IMR-90 (cell line): ENCODE measurements around the gene NOL4L. TPM values are rescaled to one million over a fixed set of nuclear protein-coding genes. Genes with fewer than 3 reads are reported as not detected.
A peak's percentile ranks its signal among the peaks of the same experiment; 100 is the strongest.

Experiments
- ATAC-seq: fragments of 200-7000 bp; cut with Tn5 transposase; 2 replicates; pipeline ENCODE4 v1.9.1; 2020; ENCODE audit warnings: low read depth, mild to moderate bottlenecking, moderate library complexity
- BruUV-seq: library from RNA; stranded (reverse); fragments of 400-500 nt; replicated peaks from 2 replicates; lab custom pipeline; 2021; lab: Mats Ljungman, UMichigan
- CTCF ChIA-PET: fragments of 300-600 bp; formaldehyde crosslinking; extraction: SDS; loops from one replicate; lab custom pipeline; 2021; ENCODE audit warnings: antibody characterized with exemption; lab: Yijun Ruan, JAX
- POLR2A ChIA-PET: fragments of 300-600 bp; sonication (Branson Sonifier 250); formaldehyde crosslinking; loops from one replicate; lab custom pipeline; 2022; ENCODE audit warnings: antibody characterized with exemption; ENCODE audit not compliant: unreplicated experiment; lab: Charles Lee
- DNase-seq: peaks from one replicate; pipeline ENCODE4 v3.0.0; 2013
- H2AFZ ChIP-seq: replicated peaks from 2 replicates; pipeline ENCODE3; 2013; ENCODE audit warnings: low read length, mild to moderate bottlenecking; ENCODE audit not compliant: poor library complexity
- H2AK5ac ChIP-seq: 2 replicates; pipeline ENCODE4 v1.6.1; 2013; ENCODE audit warnings: low read depth, low read length, inconsistent platforms
- H2AK9ac ChIP-seq: replicated peaks from 2 replicates; pipeline ENCODE3; 2013; ENCODE audit warnings: mild to moderate bottlenecking, low read depth, low read length, moderate library complexity; ENCODE audit not compliant: poor library complexity
- H2BK120ac ChIP-seq: 2 replicates; pipeline ENCODE4 v1.6.1; 2013; ENCODE audit warnings: low read depth, low read length, inconsistent platforms
- H2BK15ac ChIP-seq: 3 replicates; pipeline ENCODE4 v1.6.1; 2013; ENCODE audit warnings: low read depth, low read length, inconsistent platforms
- H2BK20ac ChIP-seq: 2 replicates; pipeline ENCODE4 v1.6.1; 2013; ENCODE audit warnings: low read depth, mild to moderate bottlenecking, inconsistent platforms, low read length, moderate library complexity
- H2BK5ac ChIP-seq: 2 replicates; pipeline ENCODE4 v1.6.1; 2013; ENCODE audit warnings: mild to moderate bottlenecking, low read depth, low read length, inconsistent platforms; ENCODE audit not compliant: poor library complexity, severe bottlenecking
- H3K14ac ChIP-seq: replicated peaks from 2 replicates; pipeline ENCODE4 v1.6.1; 2013; ENCODE audit warnings: low read depth, low read length, inconsistent platforms
- H3K18ac ChIP-seq: 2 replicates; pipeline ENCODE4 v1.6.1; 2013; ENCODE audit warnings: low read depth, low read length, control low read depth
- H3K23ac ChIP-seq: 2 replicates; pipeline ENCODE4 v1.6.1; 2013; ENCODE audit warnings: low read depth, low read length, inconsistent platforms
- H3K27ac ChIP-seq: 2 replicates; pipeline ENCODE4 v1.5.1; 2013; ENCODE audit warnings: mild to moderate bottlenecking, control low read depth, low read length; ENCODE audit not compliant: insufficient read depth
- H3K27me3 ChIP-seq: 2 replicates; pipeline ENCODE4 v1.6.1; 2013; ENCODE audit warnings: low read length; ENCODE audit not compliant: control insufficient read depth, insufficient read depth
- H3K36me3 ChIP-seq: 2 replicates; pipeline ENCODE4 v1.6.1; 2013; ENCODE audit warnings: low read length, mixed read lengths; ENCODE audit not compliant: control insufficient read depth, insufficient read depth
- H3K4ac ChIP-seq: 2 replicates; pipeline ENCODE4 v1.6.1; 2013; ENCODE audit warnings: low read depth, low read length, inconsistent platforms
- H3K4me1 ChIP-seq: 2 replicates; pipeline ENCODE4 v1.6.1; 2013; ENCODE audit warnings: low read length, mixed read lengths; ENCODE audit not compliant: control insufficient read depth, insufficient read depth
- H3K4me2 ChIP-seq: 2 replicates; pipeline ENCODE4 v1.6.1; 2013; ENCODE audit warnings: low read depth, mild to moderate bottlenecking, control low read depth, low read length, moderate library complexity
- H3K4me3 ChIP-seq: 2 replicates; pipeline ENCODE4 v1.5.1; 2013; ENCODE audit warnings: low read depth, mild to moderate bottlenecking, control low read depth, low read length, moderate library complexity; ENCODE audit not compliant: insufficient read depth
- H3K56ac ChIP-seq: 2 replicates; pipeline ENCODE4 v1.6.1; 2013; ENCODE audit warnings: low read length, inconsistent platforms; ENCODE audit not compliant: insufficient read depth; ENCODE audit errors: extremely low read depth
- H3K79me1 ChIP-seq, 2 experiments: 2 replicates each; pipeline ENCODE4 v1.6.1; 2013; ENCODE audit warnings: low read length in 2 of 2, inconsistent platforms in 1 of 2, low read depth in 1 of 2
- H3K9ac ChIP-seq: 2 replicates; pipeline ENCODE4 v1.6.1; 2013; ENCODE audit warnings: low read depth, low read length, control low read depth
- H3K9me1 ChIP-seq: 2 replicates; pipeline ENCODE4 v1.6.1; 2013; ENCODE audit warnings: low read length, inconsistent platforms; ENCODE audit not compliant: insufficient read depth
- H3K9me3 ChIP-seq: 2 replicates; pipeline ENCODE4 v1.6.1; 2013; ENCODE audit warnings: low read length; ENCODE audit not compliant: control insufficient read depth, insufficient read depth
- H4K20me1 ChIP-seq: 2 replicates; pipeline ENCODE4 v1.6.1; 2013; ENCODE audit warnings: low read length, inconsistent platforms; ENCODE audit not compliant: insufficient read depth
- H4K5ac ChIP-seq: 2 replicates; pipeline ENCODE4 v1.6.1; 2013; ENCODE audit warnings: mild to moderate bottlenecking, low read depth, low read length, control low read depth
- H4K8ac ChIP-seq, 2 experiments: 2 replicates each; pipeline ENCODE4 v1.6.1; 2013; ENCODE audit warnings: low read depth in 2 of 2, low read length in 2 of 2, control low read depth in 1 of 2, inconsistent platforms in 1 of 2
- H4K91ac ChIP-seq: 2 replicates; pipeline ENCODE4 v1.6.1; 2013; ENCODE audit warnings: low read depth, low read length, inconsistent platforms; ENCODE audit not compliant: insufficient read depth
- CEBPB ChIP-seq: IDR thresholded peaks from 2 replicates; pipeline ENCODE4 v1.6.1; 2012; ENCODE audit warnings: low read depth, low read length, improper control_type of control experiment
- CHD1 ChIP-seq: IDR thresholded peaks from 2 replicates; pipeline ENCODE4 v1.6.1; 2012; ENCODE audit warnings: low read depth, low read length, improper control_type of control experiment
- FOS ChIP-seq: fragments of 150-350 bp; IDR thresholded peaks from 2 replicates; pipeline ENCODE4 v1.6.1; 2016; ENCODE audit warnings: low read depth, low read length
- MAFK ChIP-seq: IDR thresholded peaks from 2 replicates; pipeline ENCODE4 v1.6.1; 2012; ENCODE audit warnings: low read depth, low read length, improper control_type of control experiment
- MXI1 ChIP-seq: IDR thresholded peaks from 2 replicates; pipeline ENCODE4 v1.6.1; 2012; ENCODE audit warnings: low read depth, mild to moderate bottlenecking, low read length, moderate library complexity, borderline replicate concordance
- NFE2L2 ChIP-seq: fragments of 150-350 bp; IDR thresholded peaks from 2 replicates; pipeline ENCODE4 v1.6.1; 2016; ENCODE audit warnings: low read depth, mild to moderate bottlenecking, low read length
- POLR2A ChIP-seq: IDR thresholded peaks from 2 replicates; pipeline ENCODE4 v1.6.1; 2012; ENCODE audit warnings: mild to moderate bottlenecking, low read depth, low read length
- RFX5 ChIP-seq: IDR thresholded peaks from 2 replicates; pipeline ENCODE4 v1.8.0; 2012; ENCODE audit warnings: low read depth, mild to moderate bottlenecking, low read length, moderate library complexity
- SMC3 ChIP-seq: fragments of 150-350 bp; IDR thresholded peaks from 2 replicates; pipeline ENCODE4 v1.6.1; 2016; ENCODE audit warnings: low read depth, mild to moderate bottlenecking, antibody characterized with exemption, low read length, moderate library complexity
- USF2 ChIP-seq: fragments of 150-350 bp; IDR thresholded peaks from 2 replicates; pipeline ENCODE4 v1.6.1; 2017; ENCODE audit warnings: mild to moderate bottlenecking, antibody characterized with exemption, low read length, low read depth
- WGBS, 2 experiments: methylation state at CpG; one replicate each; pipeline versions ENCODE4 v1.1.5 to v1.1.7; 2013; ENCODE audit warnings: missing lambda C conversion rate in 2 of 2; ENCODE audit not compliant: insufficient read length in 1 of 2; ENCODE audit errors: extremely low coverage in 2 of 2; 5-methylcytosine and 5-hydroxymethylcytosine counted together
- dilution Hi-C: fragments of 300-500 bp; cut with HindIII; formaldehyde crosslinking; loops from one replicate; pipeline ENCODE4 v1.14.3; 2018; ENCODE audit warnings: low sequenced_read_pairs; ENCODE audit not compliant: unreplicated experiment
- in situ Hi-C: fragments of 300-500 bp; cut with MboI; formaldehyde crosslinking; loops from 3 replicates; pipeline ENCODE4 v1.14.3; 2019; ENCODE audit warnings: low sequenced_read_pairs, inconsistent platforms, mixed read lengths
- intact Hi-C: fragments of 100-400 bp; cut with micrococcal nuclease; formaldehyde crosslinking; loops from 2 replicates; pipeline ENCODE4 v1.10.0; 2022
- polyA plus RNA-seq, 3 experiments: library from polyadenylated mRNA; depleted of rRNA; stranded (reverse); fragments of >200 nt; gene quantifications; 2 replicates each; pipeline ENCODE4 v1.2.3, GENCODE V29; 2012; ENCODE audit warnings: low replicate concordance in 1 of 3
- total RNA-seq: library from RNA; depleted of rRNA; stranded (reverse); fragments of >200 nt; gene quantifications from 2 replicates; pipeline ENCODE4 v1.2.3, GENCODE V29; 2012
- TF ChIP-seq, protein P1 (sequence below): fragments of 150-350 bp; IDR thresholded peaks from 2 replicates; pipeline ENCODE4 v1.6.1; 2016; ENCODE audit warnings: low read depth, mild to moderate bottlenecking, low read length, moderate library complexity, borderline replicate concordance

NOL4L gene
- total and polyA plus RNA-seq, 2 of the 4 experiments (the other 2 are of a cell fraction), result 4.7 to 13.3 TPM

DNA sequence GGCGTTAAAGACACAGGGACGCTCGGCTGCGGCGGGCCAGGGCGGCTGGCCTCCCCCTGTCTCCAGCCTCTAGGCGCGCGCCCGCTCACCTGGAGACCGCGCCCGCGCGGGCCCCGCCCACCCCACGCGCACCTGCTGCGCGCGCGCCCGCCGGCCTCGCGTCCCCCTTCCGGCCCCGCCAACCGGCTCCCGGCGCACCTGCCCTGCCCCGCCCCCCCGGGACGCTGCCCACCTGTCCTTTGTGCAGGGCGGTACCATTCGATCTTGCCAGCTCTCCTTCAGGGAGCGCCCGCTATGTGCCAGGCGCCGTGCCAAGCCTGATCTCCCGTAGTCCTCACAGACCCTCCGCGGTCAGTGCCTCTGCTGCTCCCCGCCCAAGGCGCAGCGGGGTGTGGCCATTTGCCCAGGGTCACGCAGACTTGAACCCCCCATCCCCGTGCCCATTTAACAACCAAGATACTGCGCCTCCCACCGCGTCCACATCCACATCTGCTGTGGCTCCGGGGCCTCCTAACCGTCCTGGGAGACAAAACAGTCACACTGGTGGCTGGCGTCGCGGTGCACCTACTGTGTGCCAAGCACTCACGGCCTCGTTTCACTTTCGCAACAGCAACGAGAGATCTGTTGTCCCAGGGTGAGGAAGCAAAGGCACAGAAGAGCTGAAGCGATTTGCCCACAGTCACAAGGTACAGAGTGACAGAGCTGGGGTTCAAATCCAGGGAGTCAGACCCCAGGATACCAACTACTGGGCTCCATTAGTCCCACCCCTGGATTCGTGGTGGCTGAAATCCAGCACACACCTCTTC is 48.1 kb downstream of the NOL4L start:
- Histone ChIP-seq H3K4me3 (no peak overlapping the region), H2AK5ac (no peak overlapping the region), H2AFZ (peak overlapping the region; percentile 18), H3K4ac (no peak overlapping the region), H4K91ac (no peak overlapping the region), H2BK120ac (no peak overlapping the region), H3K79me1 (no peaks in the 10 kb centered on the region), H3K9ac (no peak overlapping the region), H4K8ac (no peak overlapping the region), H3K9me1 (peaks cover 7% of the 10 kb centered on the region; the same call in 1 of the 2 replicates), H2BK15ac (no peak overlapping the region), H3K23ac (0 out of 2 replicates have a peak overlapping the region, but pooled peaks have one; percentile 24), H3K27ac (no peak overlapping the region), H2BK5ac (no peak overlapping the region), H4K20me1 (no peaks in the 10 kb centered on the region), H3K27me3 (peaks cover 33% of the 10 kb centered on the region), H3K9me3 (no peaks in the 10 kb centered on the region), H3K36me3 (no peaks in the 10 kb centered on the region), H3K4me2 (peak overlapping the region; percentile 66), H3K4me1 (peaks cover 4% of the 10 kb centered on the region; the same call in 1 of the 2 replicates), H3K56ac (no peak overlapping the region), H3K14ac (no peak overlapping the region), H4K5ac (no peak overlapping the region), H2AK9ac (no peak overlapping the region), H2BK20ac (no peak overlapping the region), H3K18ac (no peak overlapping the region)
- ATAC-seq (no peak), DNase-seq (no peak)
- in situ Hi-C loops, result no loop called here
- no peak for TF ChIP-seq CEBPB
- TF ChIP-seq MXI1, result no peak
- no peak for TF ChIP-seq USF2
- no peak for TF ChIP-seq RFX5
- no peak for TF ChIP-seq NFE2L2
- TF ChIP-seq POLR2A, result no peak
- no peak for TF ChIP-seq MAFK
- TF ChIP-seq, protein P1, sequence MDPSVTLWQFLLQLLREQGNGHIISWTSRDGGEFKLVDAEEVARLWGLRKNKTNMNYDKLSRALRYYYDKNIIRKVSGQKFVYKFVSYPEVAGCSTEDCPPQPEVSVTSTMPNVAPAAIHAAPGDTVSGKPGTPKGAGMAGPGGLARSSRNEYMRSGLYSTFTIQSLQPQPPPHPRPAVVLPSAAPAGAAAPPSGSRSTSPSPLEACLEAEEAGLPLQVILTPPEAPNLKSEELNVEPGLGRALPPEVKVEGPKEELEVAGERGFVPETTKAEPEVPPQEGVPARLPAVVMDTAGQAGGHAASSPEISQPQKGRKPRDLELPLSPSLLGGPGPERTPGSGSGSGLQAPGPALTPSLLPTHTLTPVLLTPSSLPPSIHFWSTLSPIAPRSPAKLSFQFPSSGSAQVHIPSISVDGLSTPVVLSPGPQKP, result no peak
- TF ChIP-seq CHD1, result no peak
- no peak for TF ChIP-seq SMC3
- TF ChIP-seq FOS, result no peak
- intact Hi-C loops, result no loop called here
- POLR2A ChIA-PET, result interaction anchor here (0.6 kb wide), 1 partner anchor 767 kb away, joined by 6 read pairs; no protein-coding TSS in a partner anchor
- dilution Hi-C loops, result no loop called here
- WGBS, 2 experiments, result 11% methylated on average over 32 of the region's 62 CpGs; no CpG with 5 or more reads in 1 of the 2 experiments
- CTCF ChIA-PET, result no interaction called here
- BruUV-seq, result no TSS peak
